Ovary (tissue), 9 donors: ENCODE results near the gene SCN4A. TPM values are rescaled to one million over a fixed set of nuclear protein-coding genes. Genes with fewer than 3 reads are reported as not detected.
A peak's percentile ranks its signal among the peaks of the same experiment; 100 is the strongest.
"Not testable (repeated sequence)": the region's sequence is repeated elsewhere in the genome, so short reads cannot be mapped to it uniquely, and the experiment has no call there.

Experiments used
- DNase-seq, 5 donors: peaks; one replicate each; pipeline ENCODE4 v3.0.0-alpha.2; 2019 to 2020
- H3K27ac ChIP-seq, 2 donors: fragments of 200-600 bp; one replicate each; pipeline versions ENCODE4 v1.5.1 to v1.8.0; 2019 to 2022
- H3K27me3 ChIP-seq: fragments of 200-600 bp; one replicate; pipeline ENCODE4 v1.8.0; 2022
- H3K36me3 ChIP-seq: fragments of 200-600 bp; sonication (generic); one replicate; pipeline ENCODE4 v1.5.1; 2019
- H3K4me1 ChIP-seq: one replicate; pipeline ENCODE4 v1.8.1; 2013; ENCODE audit warnings: mild to moderate bottlenecking, moderate library complexity; ENCODE audit not compliant: insufficient read depth
- H3K4me3 ChIP-seq: fragments of 200-600 bp; sonication (generic); one replicate; pipeline ENCODE4 v1.5.1; 2017
- H3K9me3 ChIP-seq, 2 donors: fragments of 200-600 bp in 1 of 2; sonication (generic) in 1 of 2; one replicate each; pipeline versions ENCODE4 v1.5.1 to v1.8.1; 2013 to 2019; ENCODE audit warnings: mild to moderate bottlenecking in 1 of 2, moderate library complexity in 1 of 2
- CTCF ChIP-seq, 3 donors: fragments of 450-650 bp in 2 of 3; fragments of 200-600 bp in 1 of 3; IDR thresholded peaks; one replicate each; pipeline versions ENCODE4 v1.5.1 to v1.8.0; 2016 to 2022; ENCODE audit warnings: antibody characterized with exemption in 3 of 3, mild to moderate bottlenecking in 1 of 3
- WGBS, 3 donors: extraction: QIAGEN DNeasy Blood & Tissue Kit in 1 of 3; methylation state at CpG; one replicate each; pipeline versions ENCODE4 v1.1.5 to v1.1.7; 2013 to 2017; 5-methylcytosine and 5-hydroxymethylcytosine counted together
- intact Hi-C, 4 donors: fragments of 100-400 bp; cut with DNase I; formaldehyde crosslinking; loops; one replicate each; pipeline versions ENCODE4 v1.11.0 to v1.15.1; 2022 to 2023
- polyA plus RNA-seq, 2 donors: library from polyadenylated mRNA; stranded (reverse); fragments of 200-250 nt in 1 of 2; fragments of 350-450 nt in 1 of 2; fragmentation: Illumina TruSeq in 1 of 2; extraction: RNeasy Lipid Tissue Mini Kit (QIAGEN cat#74804) in 1 of 2; gene quantifications; one replicate each; pipeline ENCODE4 v1.2.3, GENCODE V29; 2013 to 2014
- small RNA-seq: library from RNA; depleted of rRNA; stranded (forward); fragments of <200 nt; gene quantifications from one replicate; pipeline ENCODE3, GENCODE V24; 2016
- total RNA-seq, 7 donors: library from RNA; depleted of rRNA in 2 of 7; stranded (reverse); fragments of >200 nt in 2 of 7; fragmentation: NEBNext Ultra II Directional in 3 of 7; extraction: Animal tissue kit (Norgen Biotek cat#: 25700) in 3 of 7; gene quantifications; one replicate each; pipeline versions ENCODE4 v1.1.0 to v1.2.4, GENCODE V29; 2016 to 2023
- donor health status: DM: no; HTN: no; CAD: no; lungs with moderate emphysema.
- donor health status: DM: no; HTN: no; CAD: no.
- donor health status: Bipolar disorder and iron deficiency.
- donor health status: DM: yes; HTN: yes; CAD: no.
- donor health status: DM: no; HTN: no; CAD: no.
- donor health status: DM: yes; HTN: yes; CAD: no.

SCN4A gene
- total and polyA plus RNA-seq, 9 donors: 0.27 to 2.5 (median 0.62) TPM; not detected in 1

- WGBS, 3 donors: 21 to 25% (median 22%) methylated on average over 13 of the region's 13 CpGs
- H3K4me1 ChIP-seq, H3K4me3 ChIP-seq, H3K27me3 ChIP-seq, H3K9me3 ChIP-seq, H3K36me3 ChIP-seq, intact Hi-C loops, H3K27ac ChIP-seq: not testable (repeated sequence)
- peak in 1 of 3 donors; percentile 15 for TF ChIP-seq CTCF (IDR thresholded peaks at IDR 0.05)
- peak in 3 of 5 donors; percentile 21 to 46 (median 39) for DNase-seq
Observed at GRCh38 chr17:63889026-63889848, 83.5 kb downstream of the SCN4A start.

Small RNAs within 50 kb of the gene (small RNA-seq; reads per million reads assigned to genes)
- gene AC127029.1: not detected
- not detected for gene GH1

Other genes starting within 250 kb of the SCN4A start
- 10 to 100 TPM; 26.8 to 40.2 (median 34.4) TPM for gene STRADA, start 231.1 kb downstream of the SCN4A start, total RNA-seq
- 10 to 100 TPM; 21.8 to 46.2 TPM for gene STRADA, start 231.1 kb downstream of the SCN4A start, polyA plus RNA-seq
- 10 to 100 TPM; 31.1 to 72.0 (median 63.2) TPM for gene CCDC47, start 199.3 kb downstream of the SCN4A start, total RNA-seq
- gene CCDC47, start 199.3 kb downstream of the SCN4A start, polyA plus RNA-seq: 10 to 100 TPM; 32.6 to 83.6 TPM
- 100 to 1,000 TPM in 4 of 7 donors, 10 to 100 TPM in 3; 72.5 to 137 (median 104) TPM for gene DDX42, start 198.7 kb downstream of the SCN4A start, total RNA-seq
- gene DDX42, start 198.7 kb downstream of the SCN4A start, polyA plus RNA-seq: 100 to 1,000 TPM in 1 of 2 donors, 10 to 100 TPM in 1; 74.4 to 138 TPM
- gene PSMC5, start 145.5 kb downstream of the SCN4A start, total RNA-seq: 100 to 1,000 TPM in 2 of 7 donors, 10 to 100 TPM in 5; 36.4 to 111 (median 83.8) TPM
- 100 to 1,000 TPM in 1 of 2 donors, 10 to 100 TPM in 1; 96.2 to 155 TPM for gene PSMC5, start 145.5 kb downstream of the SCN4A start, polyA plus RNA-seq
- 10 to 100 TPM; 26.1 to 46.5 (median 34.7) TPM for gene FTSJ3, start 145.3 kb downstream of the SCN4A start, total RNA-seq
- gene FTSJ3, start 145.3 kb downstream of the SCN4A start, polyA plus RNA-seq: 10 to 100 TPM; 21.3 to 47.0 TPM
- gene SMARCD2, start 130.2 kb downstream of the SCN4A start, total RNA-seq: 100 to 1,000 TPM in 1 of 7 donors, 10 to 100 TPM in 6; 46.2 to 117 (median 72.9) TPM
- 10 to 100 TPM; 47.9 to 52.7 TPM for gene SMARCD2, start 130.2 kb downstream of the SCN4A start, polyA plus RNA-seq
- not detected for gene CSH2, start 99.2 kb downstream of the SCN4A start, total RNA-seq
- gene CSH2, start 99.2 kb downstream of the SCN4A start, polyA plus RNA-seq: not detected
- gene GH2, start 91.0 kb downstream of the SCN4A start, total RNA-seq: not detected
- not detected for gene GH2, start 91.0 kb downstream of the SCN4A start, polyA plus RNA-seq
- gene CSH1, start 76.3 kb downstream of the SCN4A start, total RNA-seq: not detected
- not detected for gene CSH1, start 76.3 kb downstream of the SCN4A start, polyA plus RNA-seq
- gene CSHL1, start 61.7 kb downstream of the SCN4A start, total RNA-seq: not detected
- not detected for gene CSHL1, start 61.7 kb downstream of the SCN4A start, polyA plus RNA-seq
- not detected for gene GH1, start 54.1 kb downstream of the SCN4A start, total RNA-seq
- gene GH1, start 54.1 kb downstream of the SCN4A start, polyA plus RNA-seq: not detected
- 1 to 10 TPM in 3 of 7 donors, under 1 TPM in 4; 0.48 to 2.0 (median 0.92) TPM for gene CD79B, start 40.6 kb downstream of the SCN4A start, total RNA-seq
- gene CD79B, start 40.6 kb downstream of the SCN4A start, polyA plus RNA-seq: 1 to 10 TPM in 1 of 2 donors, under 1 TPM in 1; 0.77 to 2.0 TPM
- 10 to 100 TPM in 1 of 7 donors, 1 to 10 TPM in 4, under 1 TPM in 1, not detected in 1; 0.20 to 58.5 (median 2.1) TPM for gene PRR29, start 25.4 kb upstream of the SCN4A start, total RNA-seq
- gene PRR29, start 25.4 kb upstream of the SCN4A start, polyA plus RNA-seq: under 1 TPM; 0.05 to 0.45 TPM
- gene ICAM2, start 47.7 kb upstream of the SCN4A start, total RNA-seq: 10 to 100 TPM in 5 of 7 donors, 1 to 10 TPM in 2; 6.8 to 29.0 (median 17.4) TPM
- gene ICAM2, start 47.7 kb upstream of the SCN4A start, polyA plus RNA-seq: 10 to 100 TPM; 25.1 to 34.2 TPM
- 10 to 100 TPM; 19.6 to 73.4 (median 34.8) TPM for gene ERN1, start 157.2 kb upstream of the SCN4A start, total RNA-seq
- 10 to 100 TPM in 1 of 2 donors, 1 to 10 TPM in 1; 8.1 to 12.9 TPM for gene ERN1, start 157.2 kb upstream of the SCN4A start, polyA plus RNA-seq